RPMI7951 (cell line): ENCODE measurements around the gene KRTAP4-16. TPM values are rescaled to one million over a fixed set of nuclear protein-coding genes. Genes with fewer than 3 reads are reported as not detected.
"Not testable (repeated sequence)": the region's sequence is repeated elsewhere in the genome, so short reads cannot be mapped to it uniquely, and the experiment has no call there.

Experiments used
- DNase-seq: peaks from one replicate; pipeline ENCODE4 v3.0.0-alpha.2; 2012; ENCODE audit warnings: low read depth
- total RNA-seq: library from RNA; depleted of rRNA; stranded (reverse); fragments of >200 nt; shearing (Covaris generic); gene quantifications from 2 replicates; pipeline ENCODE4 v1.2.3, GENCODE V29; 2014; rRNA removed

The KRTAP4-16 gene
- total RNA-seq: not detected in 2 replicates

GRCh38 chr17:41101586-41102259, at the start of gene KRTAP4-16:
Gene KRTAP4-16 (minus strand): TSS chr17:41102209. CDS start chr17:41102209, 0 bp downstream.
- no peak for DNase-seq

- DNase-seq: no peak
Observed at GRCh38 chr17:41151525-41151924, 49.5 kb upstream of the KRTAP4-16 start.

GRCh38 chr17:41150026-41150425, 48.0 kb upstream of the KRTAP4-16 start:
- DNase-seq: no peak

GRCh38 chr17:41149652-41149985, 47.6 kb upstream of the KRTAP4-16 start, which contains the start of gene KRTAP4-5:
Gene KRTAP4-5 (minus strand): TSS chr17:41149825. CDS start chr17:41149767, 58 bp downstream.
- no peak for DNase-seq

- not testable (repeated sequence) for DNase-seq
Observed at GRCh38 chr17:41148971-41149651, 47.1 kb upstream of the KRTAP4-16 start.

GRCh38 chr17:41147531-41148204, 45.7 kb upstream of the KRTAP4-16 start:
- no peak for DNase-seq

- no peak for DNase-seq
Observed at GRCh38 chr17:41145261-41145660, 43.3 kb upstream of the KRTAP4-16 start.

- DNase-seq: no peak
Observed at GRCh38 chr17:41144846-41145245, 42.8 kb upstream of the KRTAP4-16 start.

- no peak for DNase-seq
Observed at GRCh38 chr17:41141361-41141760, 39.4 kb upstream of the KRTAP4-16 start.

- peak; percentile 75 for DNase-seq
Observed at GRCh38 chr17:41140360-41141131, 38.5 kb upstream of the KRTAP4-16 start, which contains the start of gene KRTAP4-6. Gene KRTAP4-6 (minus strand): TSS chr17:41140544. CDS start chr17:41140487, 57 bp downstream.

- DNase-seq: not testable (repeated sequence)
Observed at GRCh38 chr17:41139865-41140264, 37.9 kb upstream of the KRTAP4-16 start.

- no peak for DNase-seq
Observed at GRCh38 chr17:41133880-41134735, 32.1 kb upstream of the KRTAP4-16 start.

- peak; percentile 16 for DNase-seq
Observed at GRCh38 chr17:41131979-41132378, 30.0 kb upstream of the KRTAP4-16 start.

GRCh38 chr17:41127371-41127770, 25.4 kb upstream of the KRTAP4-16 start:
- no peak for DNase-seq

- DNase-seq: no peak
Observed at GRCh38 chr17:41126412-41126811, 24.4 kb upstream of the KRTAP4-16 start.

GRCh38 chr17:41125064-41125463, 23.1 kb upstream of the KRTAP4-16 start:
- no peak for DNase-seq

- DNase-seq: not testable (repeated sequence)
Observed at GRCh38 chr17:41123991-41124371, 22.0 kb upstream of the KRTAP4-16 start, which contains the start of gene KRTAP4-12. Gene KRTAP4-12 (minus strand): TSS chr17:41124182. CDS start chr17:41124122, 60 bp downstream.

GRCh38 chr17:41123292-41123990, 21.4 kb upstream of the KRTAP4-16 start:
- DNase-seq: not testable (repeated sequence)

GRCh38 chr17:41121742-41122141, 19.7 kb upstream of the KRTAP4-16 start:
- no peak for DNase-seq
